Neural crest cell (in vitro differentiated cells): ENCODE data around the gene EYA4. TPM values are rescaled to one million over a fixed set of nuclear protein-coding genes. Genes with fewer than 3 reads are reported as not detected.

ENCODE experiments used
- DNase-seq: peaks from one replicate; pipeline ENCODE4 v3.0.0; 2021; ENCODE audit warnings: low read depth, mixed read lengths, low spot score
- H3K27ac Mint-ChIP-seq: one replicate; pipeline ENCODE4 v1.8.0; 2021; ENCODE audit warnings: mild to moderate bottlenecking, mixed read lengths; ENCODE audit not compliant: unreplicated experiment
- H3K27me3 Mint-ChIP-seq: 2 replicates; pipeline ENCODE4 v1.8.0; 2021; ENCODE audit warnings: low read depth, mild to moderate bottlenecking, mixed read lengths
- H3K36me3 Mint-ChIP-seq: 2 replicates; pipeline ENCODE4 v1.8.0; 2021; ENCODE audit warnings: low read depth, mild to moderate bottlenecking, mixed read lengths
- H3K4me1 Mint-ChIP-seq: 2 replicates; pipeline ENCODE4 v1.8.0; 2021; ENCODE audit warnings: mixed read lengths
- H3K4me3 Mint-ChIP-seq: one replicate; pipeline ENCODE4 v1.8.0; 2021; ENCODE audit warnings: mild to moderate bottlenecking, mixed read lengths
- H3K9me3 Mint-ChIP-seq: 2 replicates; pipeline ENCODE4 v1.8.0; 2021; ENCODE audit warnings: mixed read lengths
- CTCF ChIP-seq: fragments of 200-600 bp; sonication (generic); conservative IDR thresholded peaks from 2 replicates; pipeline ENCODE4 v1.5.0; 2021; ENCODE audit warnings: antibody characterized with exemption, mild to moderate bottlenecking
- total RNA-seq: library from RNA; stranded (reverse); gene quantifications from 2 replicates; pipeline ENCODE4 v1.2.1, GENCODE V29; 2021

EYA4 gene
- total RNA-seq, 1 donor from 2014 or later: 1.6 TPM

GRCh38 chr6:133423242-133423641 is 182.1 kb downstream of the EYA4 start:
- Mint-ChIP-seq H3K27me3 (no peaks in the 10 kb centered on the region), H3K36me3 (no peaks in the 10 kb centered on the region), H3K9me3 (no peaks in the 10 kb centered on the region), H3K27ac (peak overlapping the region; percentile 5), H3K4me3 (no peak overlapping the region), H3K4me1 (no peaks in the 10 kb centered on the region)
- no peak for DNase-seq
- no peak for TF ChIP-seq CTCF

GRCh38 chr6:133424359-133424758 is 183.2 kb downstream of the EYA4 start:
- no peak overlapping the region for H3K27ac Mint-ChIP-seq
- H3K27me3 Mint-ChIP-seq: no peaks in the 10 kb centered on the region
- no peak for TF ChIP-seq CTCF

GRCh38 chr6:133426038-133426437 is 184.9 kb downstream of the EYA4 start:
- H3K4me1 Mint-ChIP-seq: peaks cover 4% of the 10 kb centered on the region
- TF ChIP-seq CTCF: no peak
- peaks cover 2% of the 10 kb centered on the region for H3K36me3 Mint-ChIP-seq
- H3K4me3 Mint-ChIP-seq: no peak overlapping the region
- no peak for DNase-seq
- H3K27ac Mint-ChIP-seq: no peak overlapping the region
- H3K9me3 Mint-ChIP-seq: peaks cover 7% of the 10 kb centered on the region
- H3K27me3 Mint-ChIP-seq: no peaks in the 10 kb centered on the region

More at GRCh38 chr6:133424359-133424758, 183.2 kb downstream of the EYA4 start:
- H3K4me1 Mint-ChIP-seq: no peaks in the 10 kb centered on the region
- H3K4me3 Mint-ChIP-seq: no peak overlapping the region
- H3K36me3 Mint-ChIP-seq: no peaks in the 10 kb centered on the region
- DNase-seq: no peak
- peaks cover 3% of the 10 kb centered on the region for H3K9me3 Mint-ChIP-seq

- no peak for TF ChIP-seq CTCF
- Mint-ChIP-seq H3K27me3 (no peaks in the 10 kb centered on the region), H3K4me1 (peaks cover 19% of the 10 kb centered on the region), H3K4me3 (no peak overlapping the region), H3K36me3 (peaks cover 3% of the 10 kb centered on the region), H3K9me3 (peaks cover 8% of the 10 kb centered on the region), H3K27ac (no peak overlapping the region)
- no peak for DNase-seq
Measured at GRCh38 chr6:133428295-133428694, 187.1 kb downstream of the EYA4 start.

GRCh38 chr6:133430530-133430929 is 189.4 kb downstream of the EYA4 start:
- Mint-ChIP-seq H3K9me3 (peaks cover 8% of the 10 kb centered on the region), H3K4me3 (no peak overlapping the region), H3K36me3 (peaks cover 3% of the 10 kb centered on the region)

More at GRCh38 chr6:133430530-133430929, 189.4 kb downstream of the EYA4 start:
- peaks cover 33% of the 10 kb centered on the region for H3K4me1 Mint-ChIP-seq
- H3K27ac Mint-ChIP-seq: peak overlapping the region; percentile 89
- no peak for DNase-seq
- TF ChIP-seq CTCF: no peak
- no peaks in the 10 kb centered on the region for H3K27me3 Mint-ChIP-seq
